Measurements from ENCODE around the gene PTPRR.

- TF ChIP-seq, protein P1, sequence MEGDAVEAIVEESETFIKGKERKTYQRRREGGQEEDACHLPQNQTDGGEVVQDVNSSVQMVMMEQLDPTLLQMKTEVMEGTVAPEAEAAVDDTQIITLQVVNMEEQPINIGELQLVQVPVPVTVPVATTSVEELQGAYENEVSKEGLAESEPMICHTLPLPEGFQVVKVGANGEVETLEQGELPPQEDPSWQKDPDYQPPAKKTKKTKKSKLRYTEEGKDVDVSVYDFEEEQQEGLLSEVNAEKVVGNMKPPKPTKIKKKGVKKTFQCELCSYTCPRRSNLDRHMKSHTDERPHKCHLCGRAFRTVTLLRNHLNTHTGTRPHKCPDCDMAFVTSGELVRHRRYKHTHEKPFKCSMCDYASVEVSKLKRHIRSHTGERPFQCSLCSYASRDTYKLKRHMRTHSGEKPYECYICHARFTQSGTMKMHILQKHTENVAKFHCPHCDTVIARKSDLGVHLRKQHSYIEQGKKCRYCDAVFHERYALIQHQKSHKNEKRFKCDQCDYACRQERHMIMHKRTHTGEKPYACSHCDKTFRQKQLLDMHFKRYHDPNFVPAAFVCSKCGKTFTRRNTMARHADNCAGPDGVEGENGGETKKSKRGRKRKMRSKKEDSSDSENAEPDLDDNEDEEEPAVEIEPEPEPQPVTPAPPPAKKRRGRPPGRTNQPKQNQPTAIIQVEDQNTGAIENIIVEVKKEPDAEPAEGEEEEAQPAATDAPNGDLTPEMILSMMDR (IDR thresholded peaks at IDR 0.05): no peak
- no peak for TF ChIP-seq POLR2A (IDR thresholded peaks at IDR 0.05)
Measured at GRCh38 chr12:70619471-70620152, 300.9 kb downstream of the PTPRR start.
